Muscle layer of duodenum (tissue), 2 donors: ENCODE results near the gene SLC17A1.

Source experiments
- H3K27ac ChIP-seq: one replicate; pipeline ENCODE4 v1.7.0; 2013; ENCODE audit warnings: mild to moderate bottlenecking, low read length
- H3K27me3 ChIP-seq: one replicate; pipeline ENCODE4 v1.7.0; 2013; ENCODE audit warnings: low read depth, mild to moderate bottlenecking, control low read depth, low read length
- H3K36me3 ChIP-seq, 2 donors: one replicate each; pipeline ENCODE4 v1.7.0; 2013; ENCODE audit warnings: low read length in 2 of 2, control low read depth in 1 of 2, mild to moderate bottlenecking in 1 of 2; ENCODE audit not compliant: insufficient read depth in 2 of 2, control insufficient read depth in 1 of 2
- H3K4me1 ChIP-seq, 2 donors: one replicate each; pipeline ENCODE4 v1.7.0; 2013; ENCODE audit warnings: low read length in 2 of 2, mild to moderate bottlenecking in 2 of 2, control low read depth in 1 of 2, moderate library complexity in 1 of 2; ENCODE audit not compliant: insufficient read depth in 2 of 2, control insufficient read depth in 1 of 2
- H3K4me3 ChIP-seq, 2 donors: one replicate each; pipeline ENCODE4 v1.7.0; 2013; ENCODE audit warnings: low read length in 2 of 2, low read depth in 1 of 2, mild to moderate bottlenecking in 1 of 2
- H3K9me3 ChIP-seq, 2 donors: one replicate each; pipeline ENCODE4 v1.7.0; 2013; ENCODE audit warnings: low read length in 2 of 2, control low read depth in 1 of 2, mild to moderate bottlenecking in 1 of 2; ENCODE audit not compliant: control insufficient read depth in 1 of 2
- donor health status: healthy.

SLC17A1 gene

DNA sequence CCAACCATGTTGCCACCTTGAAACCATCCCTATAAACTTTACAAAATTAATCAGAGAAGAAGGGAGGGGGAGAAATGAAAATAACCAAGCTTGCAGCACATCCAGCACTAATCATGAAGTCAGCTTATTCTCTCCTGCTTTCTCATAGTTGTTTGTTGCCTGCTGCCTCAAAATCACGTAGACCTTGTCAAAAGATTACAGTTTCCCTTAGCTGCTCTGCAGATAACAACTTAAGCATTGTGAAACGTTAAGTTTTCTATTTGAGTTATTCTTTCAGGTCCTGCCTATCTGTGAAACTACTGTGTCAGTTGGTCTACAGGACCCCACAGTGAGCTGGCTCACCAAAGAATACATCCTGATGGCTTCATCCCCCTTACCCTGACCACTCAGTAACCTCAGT, 44.4 kb downstream of the SLC17A1 start:
- Histone ChIP-seq H3K36me3 (no peaks in the 10 kb centered on the region), H3K4me3 (no peak overlapping the region)

GRCh38 chr6:25781134-25781533, 50.7 kb downstream of the SLC17A1 start:
- no peaks in the 10 kb centered on the region for H3K36me3 ChIP-seq

More for the DNA sequence above, 44.4 kb downstream of the SLC17A1 start:
- no peaks in the 10 kb centered on the region for H3K27me3 ChIP-seq
- H3K9me3 ChIP-seq = no peaks in the 10 kb centered on the region
- no peak overlapping the region for H3K27ac ChIP-seq
- H3K4me1 ChIP-seq = no peaks in the 10 kb centered on the region

DNA sequence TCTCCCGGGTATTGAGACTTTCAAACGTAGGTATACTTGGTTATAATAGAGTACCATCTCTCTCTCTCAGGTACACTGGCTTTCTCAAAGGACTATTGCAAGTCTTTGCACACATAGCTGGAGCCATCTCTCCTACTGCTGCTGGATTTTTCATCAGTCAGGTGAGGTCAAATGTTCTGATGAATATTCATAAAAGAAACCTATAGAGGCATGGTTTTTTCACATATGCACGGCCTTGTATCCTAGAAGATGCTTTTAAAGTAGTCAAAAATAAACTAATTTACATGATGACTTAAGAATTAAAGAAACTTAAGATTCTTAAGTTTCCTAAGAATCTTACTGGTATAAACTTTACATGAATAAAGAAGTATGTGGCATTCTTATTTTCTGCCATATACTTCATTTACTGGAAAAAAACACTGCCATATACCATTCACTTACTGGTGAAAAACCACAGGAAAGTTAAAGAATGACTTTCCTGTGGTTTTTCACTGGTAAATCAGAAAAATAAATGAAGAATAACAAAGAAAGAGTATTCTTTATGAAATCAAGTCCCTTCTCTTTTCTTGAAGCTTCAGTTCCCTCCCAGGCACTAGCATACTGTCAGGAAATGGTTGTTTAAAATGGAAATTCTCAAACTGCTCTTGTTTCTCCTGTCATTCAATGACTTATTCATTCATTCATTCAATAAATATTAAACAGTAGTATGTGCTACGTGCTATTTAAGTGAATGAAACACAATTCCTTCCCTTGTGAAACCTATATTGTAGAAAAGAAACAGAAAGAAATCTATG, 53.8 kb downstream of the SLC17A1 start:
- no peak overlapping the region for H3K4me3 ChIP-seq
- no peaks in the 10 kb centered on the region for H3K9me3 ChIP-seq
- no peak overlapping the region for H3K27ac ChIP-seq
- H3K4me1 ChIP-seq = no peaks in the 10 kb centered on the region
- no peaks in the 10 kb centered on the region for H3K36me3 ChIP-seq
- no peaks in the 10 kb centered on the region for H3K27me3 ChIP-seq

More at GRCh38 chr6:25781134-25781533, 50.7 kb downstream of the SLC17A1 start:
- H3K4me1 ChIP-seq = no peaks in the 10 kb centered on the region
- no peaks in the 10 kb centered on the region for H3K27me3 ChIP-seq
- no peak overlapping the region for H3K4me3 ChIP-seq
- H3K9me3 ChIP-seq = no peaks in the 10 kb centered on the region
- no peak overlapping the region for H3K27ac ChIP-seq

DNA sequence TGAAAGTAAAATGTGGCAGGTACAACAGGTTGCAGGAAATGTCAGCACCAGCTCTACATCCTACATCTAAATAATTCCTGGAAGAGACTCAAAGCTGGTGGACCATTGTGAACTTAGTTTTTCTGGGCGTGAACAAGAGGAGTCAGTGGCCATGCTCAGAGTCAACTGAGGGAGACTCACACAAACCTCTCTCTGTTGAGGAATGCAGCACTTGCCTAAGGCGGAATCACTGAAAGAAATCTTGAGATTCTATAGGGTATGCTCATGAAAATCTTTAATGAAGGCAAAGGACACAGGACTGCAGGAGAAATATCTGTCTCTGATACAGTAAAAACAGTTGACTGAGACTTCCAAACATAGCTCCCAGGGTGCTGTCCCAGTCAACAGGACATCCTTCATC, 54.8 kb downstream of the SLC17A1 start:
- Histone ChIP-seq H3K4me3 (no peak overlapping the region), H3K9me3 (no peaks in the 10 kb centered on the region), H3K27me3 (no peaks in the 10 kb centered on the region), H3K4me1 (no peaks in the 10 kb centered on the region), H3K27ac (no peak overlapping the region), H3K36me3 (no peaks in the 10 kb centered on the region)

- Histone ChIP-seq H3K27ac (no peak overlapping the region), H3K4me1 (no peaks in the 10 kb centered on the region), H3K27me3 (no peaks in the 10 kb centered on the region), H3K9me3 (no peaks in the 10 kb centered on the region), H3K4me3 (no peak overlapping the region), H3K36me3 (no peaks in the 10 kb centered on the region)
Observed at GRCh38 chr6:25774120-25774715, 57.6 kb downstream of the SLC17A1 start.

- H3K27ac ChIP-seq = no peak overlapping the region
- H3K27me3 ChIP-seq = no peaks in the 10 kb centered on the region
- no peaks in the 10 kb centered on the region for H3K4me1 ChIP-seq
- no peak overlapping the region for H3K4me3 ChIP-seq
- H3K36me3 ChIP-seq = no peaks in the 10 kb centered on the region
- H3K9me3 ChIP-seq = no peaks in the 10 kb centered on the region
Observed at GRCh38 chr6:25769983-25770382, 61.9 kb downstream of the SLC17A1 start.

GRCh38 chr6:25768566-25768965, 63.3 kb downstream of the SLC17A1 start:
- no peaks in the 10 kb centered on the region for H3K9me3 ChIP-seq
- H3K4me1 ChIP-seq = no peaks in the 10 kb centered on the region
- no peak overlapping the region for H3K4me3 ChIP-seq
- peaks cover 4% of the 10 kb centered on the region for H3K27me3 ChIP-seq
- H3K36me3 ChIP-seq = no peaks in the 10 kb centered on the region
- no peak overlapping the region for H3K27ac ChIP-seq

- H3K9me3 ChIP-seq = no peaks in the 10 kb centered on the region
- no peaks in the 10 kb centered on the region for H3K4me1 ChIP-seq
- no peak overlapping the region for H3K4me3 ChIP-seq
- no peaks in the 10 kb centered on the region for H3K36me3 ChIP-seq
- H3K27ac ChIP-seq = no peak overlapping the region
- H3K27me3 ChIP-seq = peaks cover 4% of the 10 kb centered on the region
Observed at GRCh38 chr6:25764611-25765010, 67.2 kb downstream of the SLC17A1 start.

- no peaks in the 10 kb centered on the region for H3K4me1 ChIP-seq
- H3K27me3 ChIP-seq = no peaks in the 10 kb centered on the region
- no peak overlapping the region for H3K27ac ChIP-seq
- H3K36me3 ChIP-seq = no peaks in the 10 kb centered on the region
- no peaks in the 10 kb centered on the region for H3K9me3 ChIP-seq
- no peak overlapping the region for H3K4me3 ChIP-seq
Observed at GRCh38 chr6:25757936-25758642, 73.8 kb downstream of the SLC17A1 start.

GRCh38 chr6:25756382-25757363, 75.2 kb downstream of the SLC17A1 start:
- Histone ChIP-seq H3K4me3 (no peak overlapping the region), H3K4me1 (no peaks in the 10 kb centered on the region), H3K9me3 (no peaks in the 10 kb centered on the region), H3K27ac (no peak overlapping the region), H3K27me3 (no peaks in the 10 kb centered on the region), H3K36me3 (no peaks in the 10 kb centered on the region)
